HG03135 (cell line): ENCODE measurements around the gene RAD21L1.

Experiments
- ATAC-seq: cut with Tn5 transposase; IDR thresholded peaks from one replicate; pipeline ENCODE4 v1.9.1; 2021; ENCODE audit warnings: mild to moderate bottlenecking, moderate library complexity; ENCODE audit not compliant: unreplicated experiment

The RAD21L1 gene

GRCh38 chr20:1291191-1291741 is 65.4 kb downstream of the RAD21L1 start:
- no peak for ATAC-seq

- no peak for ATAC-seq
These were observed 66.8 kb downstream of the RAD21L1 start for GRCh38 chr20:1292620-1293019.

- ATAC-seq, result no peak
These were observed 68.0 kb downstream of the RAD21L1 start for GRCh38 chr20:1293641-1294379.

- ATAC-seq, result no peak
These were observed 68.7 kb downstream of the RAD21L1 start for GRCh38 chr20:1294497-1294896.

- no peak for ATAC-seq
These were observed 69.6 kb downstream of the RAD21L1 start for GRCh38 chr20:1295276-1295930.

- ATAC-seq, result no peak
These were observed 70.3 kb downstream of the RAD21L1 start for GRCh38 chr20:1296117-1296610.

GRCh38 chr20:1296922-1297321 is 71.1 kb downstream of the RAD21L1 start:
- no peak for ATAC-seq

GRCh38 chr20:1297486-1297885 is 71.6 kb downstream of the RAD21L1 start:
- no peak for ATAC-seq

- no peak for ATAC-seq
These were observed 72.3 kb downstream of the RAD21L1 start for GRCh38 chr20:1298166-1298565.

GRCh38 chr20:1298888-1299511 is 73.2 kb downstream of the RAD21L1 start:
- no peak for ATAC-seq

GRCh38 chr20:1299522-1299921 is 73.7 kb downstream of the RAD21L1 start:
- no peak for ATAC-seq

- no peak for ATAC-seq
These were observed 74.4 kb downstream of the RAD21L1 start for GRCh38 chr20:1300083-1300840.

GRCh38 chr20:1301031-1301529 is 75.2 kb downstream of the RAD21L1 start:
- no peak for ATAC-seq

GRCh38 chr20:1302685-1303541 is 77.1 kb downstream of the RAD21L1 start:
- no peak for ATAC-seq

GRCh38 chr20:1304710-1305515 is 79.1 kb downstream of the RAD21L1 start:
- no peak for ATAC-seq
